HPDE6-E6E7 (cell line): ENCODE measurements around the gene CD74.
A peak's percentile ranks its signal among the peaks of the same experiment; 100 is the strongest.

ENCODE experiments used
- DNase-seq: peaks from one replicate; pipeline ENCODE4 v3.0.0; 2011; ENCODE audit warnings: missing footprints; ENCODE audit errors: extremely low spot score

CD74 gene

DNA sequence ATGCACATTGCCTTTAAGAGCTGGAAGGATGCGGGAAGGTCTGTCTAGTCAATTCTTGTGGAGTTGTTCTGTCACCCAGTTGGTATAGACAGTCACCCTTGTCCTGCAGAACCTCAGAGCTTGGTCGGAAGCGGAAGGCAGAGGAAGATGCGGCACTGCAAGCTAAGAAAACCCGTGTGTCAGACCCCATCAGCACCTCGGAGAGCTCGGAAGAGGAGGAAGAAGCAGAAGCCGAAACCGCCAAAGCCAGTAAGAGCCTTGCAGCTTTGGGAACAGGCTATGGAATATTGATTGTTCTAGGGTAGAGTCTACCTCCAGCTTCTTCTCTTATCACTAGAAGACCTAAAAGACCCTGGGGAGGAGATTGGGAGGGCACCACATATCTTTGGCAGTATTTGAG lies 48.7 kb downstream of the CD74 start:
- no peak for DNase-seq

GRCh38 chr5:150363185-150363584 lies 49.5 kb downstream of the CD74 start:
- no peak for DNase-seq

DNA sequence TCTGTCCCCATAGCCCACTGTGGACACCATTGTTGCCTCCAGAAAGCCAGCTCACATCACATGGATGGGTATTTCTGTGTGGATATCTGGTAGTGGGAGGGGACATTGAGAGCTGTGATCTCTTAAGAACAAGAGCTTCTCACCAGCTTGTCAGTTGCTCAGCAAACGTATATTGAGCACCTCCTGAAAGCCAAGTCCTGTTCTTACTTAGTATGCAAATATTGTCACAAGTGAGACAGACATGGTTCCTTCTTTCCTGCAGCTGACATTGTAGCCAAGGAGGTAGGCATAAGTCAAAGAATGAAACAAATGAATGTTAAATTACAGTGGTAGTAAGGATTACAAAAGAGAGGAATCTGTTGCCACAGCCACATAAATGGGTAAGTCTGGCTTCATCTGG lies 51.4 kb downstream of the CD74 start:
- no peak for DNase-seq

DNA sequence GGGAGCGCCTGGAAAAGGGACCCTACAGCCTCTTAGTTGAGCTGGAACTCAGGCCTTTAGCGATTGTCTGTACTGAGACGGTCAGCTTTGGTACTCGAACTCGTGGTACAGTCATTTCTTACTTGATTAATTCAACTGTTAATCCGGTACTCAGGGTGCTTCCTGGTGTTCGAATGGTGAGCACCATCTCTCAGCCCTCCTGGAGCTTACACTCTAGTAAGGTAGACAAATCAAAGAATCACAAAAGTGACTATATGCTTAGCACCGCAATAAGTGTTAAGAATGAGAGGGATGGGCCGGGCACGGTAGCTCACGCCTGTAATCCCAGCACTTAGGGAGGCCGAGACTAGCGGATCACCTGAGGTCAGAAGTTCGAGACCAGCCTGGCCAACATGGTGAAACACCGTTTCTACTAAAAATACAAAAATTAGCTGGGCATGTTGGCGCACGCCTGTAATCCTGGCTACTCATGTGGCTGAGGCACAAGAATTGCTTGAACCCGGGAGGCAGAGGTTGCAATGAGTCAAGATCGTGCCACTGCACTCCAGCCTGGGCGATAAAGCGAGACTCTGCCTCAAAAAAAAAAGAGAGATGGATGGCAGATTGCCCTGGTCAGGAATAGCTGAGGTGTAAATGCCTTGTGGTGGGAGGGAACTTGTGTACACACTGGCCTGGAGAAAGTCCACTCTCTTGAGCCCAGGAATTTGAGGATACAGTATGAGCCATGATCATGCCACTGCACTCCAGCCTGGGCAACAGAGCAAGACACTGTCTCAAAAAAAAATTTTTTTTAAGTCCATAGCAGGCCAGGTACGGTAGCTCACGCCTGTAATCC lies 54.2 kb downstream of the CD74 start:
- no peak for DNase-seq

DNA sequence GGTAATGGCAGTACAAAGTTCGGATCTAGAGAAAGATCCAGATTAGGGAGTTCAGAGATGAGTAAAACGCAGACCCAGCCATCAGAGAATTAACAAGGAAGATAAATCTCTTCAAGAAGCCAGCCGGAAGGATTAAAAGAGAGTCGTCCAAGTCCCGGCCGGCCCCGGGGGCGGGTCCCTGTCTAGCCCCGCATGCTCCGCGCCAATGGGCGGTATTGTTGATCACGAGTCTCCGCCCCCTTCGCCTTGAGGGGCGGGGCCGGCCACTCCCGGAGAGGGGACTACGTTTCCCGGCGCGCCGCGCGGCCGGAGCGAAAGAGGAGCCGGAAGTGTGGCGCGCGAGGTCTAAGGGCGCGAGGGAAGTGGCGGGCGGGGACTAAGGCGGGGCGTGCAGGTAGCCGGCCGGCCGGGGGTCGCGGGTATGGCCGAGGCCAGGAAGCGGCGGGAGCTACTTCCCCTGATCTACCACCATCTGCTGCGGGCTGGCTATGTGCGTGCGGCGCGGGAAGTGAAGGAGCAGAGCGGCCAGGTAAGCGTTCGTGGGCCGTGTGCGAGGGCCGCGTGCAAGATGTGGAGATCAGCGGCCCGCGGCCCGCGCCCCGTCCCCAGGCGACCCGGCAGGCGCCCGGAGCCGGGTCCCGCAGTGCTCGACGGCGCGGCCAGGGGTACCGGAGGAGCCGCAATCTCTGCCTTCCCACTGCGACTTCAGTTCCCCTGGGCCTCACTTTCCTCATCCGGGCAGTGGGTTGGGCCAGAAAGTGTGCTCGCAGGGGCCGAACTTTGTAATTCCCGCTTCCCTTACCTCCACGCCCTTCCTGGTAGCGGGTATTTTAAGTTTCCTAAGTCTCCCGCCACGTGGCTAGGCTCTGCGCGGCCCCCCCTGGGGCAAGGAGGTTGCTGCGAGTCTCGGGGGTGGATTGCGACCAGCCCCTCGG lies 55.1 kb downstream of the CD74 start, which contains the start of gene TCOF1:
Gene TCOF1, plus strand, starts transcription at position 372 of the 935 bp plus-strand sequence. Its CDS starts 50 bp downstream, at position 422.
- DNase-seq, result peak; percentile 86

DNA sequence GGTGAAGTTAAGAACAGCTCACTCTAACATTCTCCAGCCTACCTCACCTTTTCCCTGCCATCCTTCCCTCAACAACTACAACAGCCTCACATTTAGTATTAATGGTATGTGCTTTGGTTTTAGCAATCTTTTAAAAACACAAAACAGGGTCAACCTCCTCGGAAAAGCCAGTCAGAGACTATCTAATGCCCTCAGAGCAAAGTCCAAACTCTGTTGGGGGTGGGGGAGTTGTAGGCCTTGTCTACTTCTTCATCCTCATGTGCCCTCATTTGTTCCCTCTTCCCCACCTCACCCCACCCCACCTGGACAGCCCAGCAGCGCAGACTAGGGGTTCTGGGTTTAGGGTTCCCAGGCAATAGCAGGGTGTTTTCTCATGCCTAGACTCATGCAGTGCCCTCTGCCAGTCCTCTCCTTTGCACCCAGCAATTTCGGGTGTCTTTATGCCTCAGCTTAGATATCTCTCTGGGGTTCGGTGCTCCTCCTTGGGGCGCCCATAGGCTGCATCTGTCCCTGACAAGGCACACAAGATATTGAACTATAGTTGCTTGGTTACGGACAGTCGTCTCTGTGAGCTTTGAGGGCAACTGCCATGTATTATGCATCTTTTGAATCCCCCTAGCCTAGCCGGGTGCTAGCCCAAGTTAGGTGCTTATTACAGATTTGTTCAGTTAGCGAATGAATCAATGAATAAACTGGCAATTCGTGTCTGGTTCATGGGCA lies 56.0 kb downstream of the CD74 start:
- DNase-seq, result no peak

- no peak for DNase-seq
These were observed 56.9 kb downstream of the CD74 start for GRCh38 chr5:150355791-150356190.

GRCh38 chr5:150353032-150353675 lies 59.6 kb downstream of the CD74 start:
- no peak for DNase-seq

DNA sequence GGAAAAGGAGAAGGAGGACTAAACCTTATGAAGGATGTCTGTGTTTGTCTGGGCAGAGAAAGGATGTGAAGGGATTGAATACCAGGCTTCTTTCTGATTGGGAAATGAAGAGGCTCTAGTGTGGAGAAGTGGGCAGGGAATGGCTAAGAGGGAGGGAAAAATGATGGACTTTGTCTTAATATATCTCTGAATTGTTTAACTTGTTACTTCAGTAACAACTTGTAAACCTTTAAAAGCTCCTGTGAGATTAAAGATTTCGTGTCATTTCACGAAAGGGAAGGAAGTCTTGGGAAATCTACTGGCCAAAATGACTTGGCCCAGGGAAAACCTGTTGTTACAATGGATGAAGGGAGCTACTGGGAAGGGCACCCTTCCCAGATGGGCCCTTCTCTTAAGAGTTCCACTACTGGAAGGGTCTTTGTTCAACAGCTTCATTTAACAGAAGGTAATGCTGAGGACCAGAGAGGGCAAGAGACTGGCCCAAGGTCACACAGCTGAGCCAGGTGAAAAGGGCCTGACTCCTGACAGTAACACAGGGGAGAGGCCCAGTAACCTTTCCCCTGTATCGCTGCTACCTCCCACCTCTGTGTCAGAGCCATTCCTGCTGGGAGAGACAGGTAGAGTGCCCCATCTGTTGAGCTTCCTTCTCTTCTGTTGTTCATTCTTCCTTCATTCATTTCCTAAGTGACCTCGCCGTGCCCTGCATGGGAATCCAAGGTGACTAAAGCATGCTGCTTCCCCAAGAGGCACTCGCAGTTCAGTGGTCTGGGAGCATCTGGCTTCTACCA lies 60.3 kb downstream of the CD74 start:
- no peak for DNase-seq
